ENCODE results near the gene AUTS2. TPM values are rescaled to one million over a fixed set of nuclear protein-coding genes. Genes with fewer than 3 reads are reported as not detected.

Gene AUTS2
- total RNA-seq, 1 experiment from 2014 or later, result 2.5 TPM

DNA sequence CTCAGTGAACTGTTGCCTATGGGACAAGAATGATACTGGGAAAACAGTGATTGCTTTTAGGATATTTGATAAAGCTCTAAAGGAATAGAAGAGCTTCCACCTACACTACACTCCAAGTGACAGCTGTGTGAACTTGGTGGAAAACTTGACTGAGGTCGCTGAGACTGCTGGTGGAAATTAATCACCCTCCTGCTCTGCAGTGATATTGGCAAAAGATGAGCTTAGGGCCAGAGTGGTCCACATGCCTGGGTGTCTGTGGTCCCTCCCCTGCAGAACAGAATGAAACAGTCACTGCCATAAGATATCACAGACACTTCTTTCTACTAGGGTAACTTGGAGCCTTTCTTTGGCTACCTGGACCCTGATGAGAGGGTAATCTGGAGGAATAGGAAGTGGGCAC is 1151.6 kb downstream of the AUTS2 start:
- no peak for ATAC-seq
- no peak overlapping the region for H3K27ac ChIP-seq (ENCODE audit: low read length)
- TF ChIP-seq TCF7L2 (IDR thresholded peaks at IDR 0.05; ENCODE audit: low read depth, low read length) (no peak), POLR2AphosphoS5 (IDR thresholded peaks at IDR 0.05; ENCODE audit: low read depth, low read length) (no peak), SIN3A (IDR thresholded peaks at IDR 0.05; ENCODE audit: borderline replicate concordance, insufficient read depth, low read depth, low read length) (no peak)
- TF ChIP-seq, protein P1, sequence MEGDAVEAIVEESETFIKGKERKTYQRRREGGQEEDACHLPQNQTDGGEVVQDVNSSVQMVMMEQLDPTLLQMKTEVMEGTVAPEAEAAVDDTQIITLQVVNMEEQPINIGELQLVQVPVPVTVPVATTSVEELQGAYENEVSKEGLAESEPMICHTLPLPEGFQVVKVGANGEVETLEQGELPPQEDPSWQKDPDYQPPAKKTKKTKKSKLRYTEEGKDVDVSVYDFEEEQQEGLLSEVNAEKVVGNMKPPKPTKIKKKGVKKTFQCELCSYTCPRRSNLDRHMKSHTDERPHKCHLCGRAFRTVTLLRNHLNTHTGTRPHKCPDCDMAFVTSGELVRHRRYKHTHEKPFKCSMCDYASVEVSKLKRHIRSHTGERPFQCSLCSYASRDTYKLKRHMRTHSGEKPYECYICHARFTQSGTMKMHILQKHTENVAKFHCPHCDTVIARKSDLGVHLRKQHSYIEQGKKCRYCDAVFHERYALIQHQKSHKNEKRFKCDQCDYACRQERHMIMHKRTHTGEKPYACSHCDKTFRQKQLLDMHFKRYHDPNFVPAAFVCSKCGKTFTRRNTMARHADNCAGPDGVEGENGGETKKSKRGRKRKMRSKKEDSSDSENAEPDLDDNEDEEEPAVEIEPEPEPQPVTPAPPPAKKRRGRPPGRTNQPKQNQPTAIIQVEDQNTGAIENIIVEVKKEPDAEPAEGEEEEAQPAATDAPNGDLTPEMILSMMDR (IDR thresholded peaks at IDR 0.05), result no peak
- TF ChIP-seq, protein P2, sequence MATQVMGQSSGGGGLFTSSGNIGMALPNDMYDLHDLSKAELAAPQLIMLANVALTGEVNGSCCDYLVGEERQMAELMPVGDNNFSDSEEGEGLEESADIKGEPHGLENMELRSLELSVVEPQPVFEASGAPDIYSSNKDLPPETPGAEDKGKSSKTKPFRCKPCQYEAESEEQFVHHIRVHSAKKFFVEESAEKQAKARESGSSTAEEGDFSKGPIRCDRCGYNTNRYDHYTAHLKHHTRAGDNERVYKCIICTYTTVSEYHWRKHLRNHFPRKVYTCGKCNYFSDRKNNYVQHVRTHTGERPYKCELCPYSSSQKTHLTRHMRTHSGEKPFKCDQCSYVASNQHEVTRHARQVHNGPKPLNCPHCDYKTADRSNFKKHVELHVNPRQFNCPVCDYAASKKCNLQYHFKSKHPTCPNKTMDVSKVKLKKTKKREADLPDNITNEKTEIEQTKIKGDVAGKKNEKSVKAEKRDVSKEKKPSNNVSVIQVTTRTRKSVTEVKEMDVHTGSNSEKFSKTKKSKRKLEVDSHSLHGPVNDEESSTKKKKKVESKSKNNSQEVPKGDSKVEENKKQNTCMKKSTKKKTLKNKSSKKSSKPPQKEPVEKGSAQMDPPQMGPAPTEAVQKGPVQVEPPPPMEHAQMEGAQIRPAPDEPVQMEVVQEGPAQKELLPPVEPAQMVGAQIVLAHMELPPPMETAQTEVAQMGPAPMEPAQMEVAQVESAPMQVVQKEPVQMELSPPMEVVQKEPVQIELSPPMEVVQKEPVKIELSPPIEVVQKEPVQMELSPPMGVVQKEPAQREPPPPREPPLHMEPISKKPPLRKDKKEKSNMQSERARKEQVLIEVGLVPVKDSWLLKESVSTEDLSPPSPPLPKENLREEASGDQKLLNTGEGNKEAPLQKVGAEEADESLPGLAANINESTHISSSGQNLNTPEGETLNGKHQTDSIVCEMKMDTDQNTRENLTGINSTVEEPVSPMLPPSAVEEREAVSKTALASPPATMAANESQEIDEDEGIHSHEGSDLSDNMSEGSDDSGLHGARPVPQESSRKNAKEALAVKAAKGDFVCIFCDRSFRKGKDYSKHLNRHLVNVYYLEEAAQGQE (IDR thresholded peaks at IDR 0.05; ENCODE audit: insufficient read depth in 1 of 2, low read depth in 2 of 2, low read length in 1 of 2), result no peak
- H3K4me3 ChIP-seq (ENCODE audit: low read depth in 2 of 2, low read length in 2 of 2), result no peak overlapping the region
- no TSS peak for BruUV-seq (replicated peaks)
- intact Hi-C loops (cut with micrococcal nuclease; ENCODE audit: unreplicated experiment), result no loop called here
- H3K36me3 ChIP-seq (ENCODE audit: control insufficient read depth, insufficient read depth, low read length), result no peaks in the 10 kb centered on the region
- no peaks in the 10 kb centered on the region for H3K9me3 ChIP-seq (ENCODE audit: control insufficient read depth, insufficient read depth, low read depth, low read length)
- H3K27me3 ChIP-seq (ENCODE audit: control insufficient read depth, insufficient read depth, low read length), result no peaks in the 10 kb centered on the region
- POLR2A ChIA-PET, result no interaction called here
- CTCF ChIA-PET, result no interaction called here
- in situ Hi-C loops (cut with HindIII; ENCODE audit: low pct_unique_long_range_greater_than_20kb, low sequenced_read_pairs), result no loop called here
- no peak for DNase-seq (ENCODE audit: low read depth, low spot score)
- no peaks in the 10 kb centered on the region for H3K4me1 ChIP-seq (ENCODE audit: control insufficient read depth, insufficient read depth, low read length)

DNA sequence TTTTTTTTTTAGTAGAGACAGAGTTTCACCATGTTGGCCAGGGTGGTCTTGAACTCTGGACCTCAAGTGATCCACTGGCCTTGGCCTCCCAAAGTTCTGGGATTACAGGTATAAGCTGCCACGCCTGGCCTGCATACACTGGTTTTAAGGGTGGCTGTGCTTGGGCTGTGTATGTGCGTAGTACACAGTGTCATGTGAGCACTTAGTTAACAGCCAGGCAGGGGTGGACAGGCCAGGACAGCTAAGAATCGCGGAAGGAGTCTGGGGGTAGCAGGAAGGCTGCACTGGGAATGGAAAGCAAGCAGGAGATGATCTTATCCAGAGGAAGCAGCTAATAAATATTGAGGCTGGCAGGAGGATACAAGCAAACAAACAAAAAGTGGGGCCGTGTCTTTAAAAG is 1153.6 kb downstream of the AUTS2 start:
- Histone ChIP-seq H3K9me3 (ENCODE audit: control insufficient read depth, insufficient read depth, low read depth, low read length) (no peaks in the 10 kb centered on the region), H3K4me3 (ENCODE audit: low read depth in 2 of 2, low read length in 2 of 2) (no peak overlapping the region), H3K27ac (ENCODE audit: low read length) (no peak overlapping the region), H3K27me3 (ENCODE audit: control insufficient read depth, insufficient read depth, low read length) (no peaks in the 10 kb centered on the region), H3K4me1 (ENCODE audit: control insufficient read depth, insufficient read depth, low read length) (no peaks in the 10 kb centered on the region), H3K36me3 (ENCODE audit: control insufficient read depth, insufficient read depth, low read length) (no peaks in the 10 kb centered on the region)
- TF ChIP-seq, protein P1 (IDR thresholded peaks at IDR 0.05), result no peak
- TF ChIP-seq TCF7L2 (IDR thresholded peaks at IDR 0.05; ENCODE audit: low read depth, low read length), result no peak
- no peak for TF ChIP-seq SIN3A (IDR thresholded peaks at IDR 0.05; ENCODE audit: borderline replicate concordance, insufficient read depth, low read depth, low read length)
- TF ChIP-seq POLR2AphosphoS5 (IDR thresholded peaks at IDR 0.05; ENCODE audit: low read depth, low read length), result no peak
- TF ChIP-seq, protein P2 (IDR thresholded peaks at IDR 0.05; ENCODE audit: insufficient read depth in 1 of 2, low read depth in 2 of 2, low read length in 1 of 2), result no peak
- intact Hi-C loops (cut with micrococcal nuclease; ENCODE audit: unreplicated experiment) (no loop called here), in situ Hi-C loops (cut with HindIII; ENCODE audit: low pct_unique_long_range_greater_than_20kb, low sequenced_read_pairs) (no loop called here)
- POLR2A ChIA-PET, result no interaction called here
- ATAC-seq, result no peak
- BruUV-seq (replicated peaks), result no TSS peak
- CTCF ChIA-PET, result no interaction called here
- no peak for DNase-seq (ENCODE audit: low read depth, low spot score)

Measured in Panc1 (cell line).